Neural cell (in vitro differentiated cells): ENCODE measurements around the gene IGF1. TPM values are rescaled to one million over a fixed set of nuclear protein-coding genes. Genes with fewer than 3 reads are reported as not detected.

Experiments used
- H2AFZ ChIP-seq: fragments of 200-600, 300-800 bp; sonication (generic), shearing (Covaris generic); 2 replicates; pipeline ENCODE4 v1.6.0; 2014; ENCODE audit warnings: low read depth, mild to moderate bottlenecking, antibody characterized with exemption, low read length, moderate library complexity
- H3F3A ChIP-seq: fragments of 200-600 bp; shearing (Covaris generic); 2 replicates; pipeline ENCODE4 v1.6.1; 2016; ENCODE audit warnings: mild to moderate bottlenecking, moderate library complexity, mixed read lengths, antibody characterized with exemption, low read length; ENCODE audit not compliant: insufficient read depth, poor library complexity, severe bottlenecking
- H3K27ac ChIP-seq: fragments of 200-600, 300-800 bp; sonication (generic), shearing (Covaris generic); 2 replicates; pipeline ENCODE4 v1.5.1; 2014; ENCODE audit warnings: mild to moderate bottlenecking, low read length, moderate library complexity
- H3K27me3 ChIP-seq: fragments of 300-800, 200-600 bp; sonication (generic), shearing (Covaris generic); 2 replicates; pipeline ENCODE4 v1.6.0; 2014; ENCODE audit warnings: mild to moderate bottlenecking, low read depth, low read length, moderate library complexity; ENCODE audit not compliant: insufficient read depth
- H3K36me3 ChIP-seq: fragments of 300-800, 200-600 bp; sonication (generic), shearing (Covaris generic); 2 replicates; pipeline ENCODE4 v1.5.1; 2014; ENCODE audit warnings: mild to moderate bottlenecking, antibody characterized with exemption, low read length, moderate library complexity; ENCODE audit not compliant: insufficient read depth
- H3K4me2 ChIP-seq: fragments of 300-800, 200-600 bp; sonication (generic), shearing (Covaris generic); 2 replicates; pipeline ENCODE4 v1.6.0; 2014; ENCODE audit warnings: mild to moderate bottlenecking, low read length
- H3K4me3 ChIP-seq: fragments of 300-800, 200-600 bp; sonication (generic), shearing (Covaris generic); 2 replicates; pipeline ENCODE4 v1.5.1; 2014; ENCODE audit warnings: mild to moderate bottlenecking, low read length, moderate library complexity
- H3K79me2 ChIP-seq: fragments of 200-600 bp; shearing (Covaris generic); replicated peaks from 2 replicates; pipeline ENCODE4 v1.6.0; 2014; ENCODE audit warnings: mild to moderate bottlenecking, low read length, moderate library complexity; ENCODE audit not compliant: insufficient read depth
- H3K9ac ChIP-seq: fragments of 300-800, 200-600 bp; sonication (generic), shearing (Covaris generic); 2 replicates; pipeline ENCODE4 v1.6.1; 2016; ENCODE audit warnings: mild to moderate bottlenecking, low read length, mixed read lengths
- H3K9me2 ChIP-seq: fragments of 200-600 bp; shearing (Covaris generic); 2 replicates; pipeline ENCODE4 v1.6.1; 2016; ENCODE audit warnings: mild to moderate bottlenecking, low read length, mixed read lengths; ENCODE audit not compliant: insufficient read depth
- H3K9me3 ChIP-seq: fragments of 200-600, 300-800 bp; sonication (generic), shearing (Covaris generic); 2 replicates; pipeline ENCODE4 v1.6.1; 2016; ENCODE audit warnings: mild to moderate bottlenecking, mixed run types, low read length, moderate library complexity, mixed read lengths
- H4K20me1 ChIP-seq: fragments of 200-600 bp; shearing (Covaris generic); 2 replicates; pipeline ENCODE4 v1.6.1; 2016; ENCODE audit warnings: mild to moderate bottlenecking, mixed run types; ENCODE audit not compliant: insufficient read depth
- EP300 ChIP-seq: fragments of 450-650 bp; conservative IDR thresholded peaks from 2 replicates; pipeline ENCODE4 v1.6.1; 2014; ENCODE audit warnings: antibody characterized with exemption, mild to moderate bottlenecking, moderate library complexity; ENCODE audit not compliant: poor library complexity, severe bottlenecking
- EZH2 ChIP-seq: fragments of 200-600, 300-800 bp; shearing (Covaris generic), sonication (generic); IDR thresholded peaks from 2 replicates; pipeline ENCODE4 v1.6.1; 2014; ENCODE audit warnings: antibody characterized with exemption, low read length, borderline replicate concordance, mild to moderate bottlenecking; ENCODE audit not compliant: insufficient read depth, poor library complexity, severe bottlenecking
- MXI1 ChIP-seq: fragments of 450-650 bp; conservative IDR thresholded peaks from 2 replicates; pipeline ENCODE4 v1.6.1; 2014; ENCODE audit warnings: antibody characterized with exemption, mild to moderate bottlenecking; ENCODE audit not compliant: poor library complexity, severe bottlenecking
- POLR2AphosphoS5 ChIP-seq: IDR thresholded peaks from 2 replicates; pipeline ENCODE4 v1.6.1; 2012
- RAD21 ChIP-seq: fragments of 450-650 bp; conservative IDR thresholded peaks from 2 replicates; pipeline ENCODE4 v1.6.1; 2014; ENCODE audit warnings: antibody characterized with exemption, mild to moderate bottlenecking, moderate library complexity
- SMC3 ChIP-seq: fragments of 450-650 bp; conservative IDR thresholded peaks from 2 replicates; pipeline ENCODE4 v1.6.1; 2014; ENCODE audit warnings: antibody characterized with exemption, mild to moderate bottlenecking, moderate library complexity; ENCODE audit not compliant: poor library complexity
- TAF1 ChIP-seq: IDR thresholded peaks from 2 replicates; pipeline ENCODE4 v1.6.1; 2012; ENCODE audit warnings: low read depth
- polyA plus RNA-seq: library from polyadenylated mRNA; depleted of rRNA; stranded (reverse); fragments of >200 nt; gene quantifications from 2 replicates; pipeline ENCODE4 v1.2.3, GENCODE V29; 2014
- TF ChIP-seq, protein P1 (sequence below): IDR thresholded peaks from 2 replicates; pipeline ENCODE4 v1.6.1; 2012; ENCODE audit warnings: borderline replicate concordance
- TF ChIP-seq, protein P2 (sequence below): fragments of 450-650 bp; IDR thresholded peaks from 2 replicates; pipeline ENCODE4 v1.5.1; 2014; ENCODE audit warnings: antibody characterized with exemption, mild to moderate bottlenecking, moderate library complexity; ENCODE audit not compliant: poor library complexity, severe bottlenecking

The IGF1 gene
- polyA plus RNA-seq, 1 donor from 2014 or later = not detected

DNA sequence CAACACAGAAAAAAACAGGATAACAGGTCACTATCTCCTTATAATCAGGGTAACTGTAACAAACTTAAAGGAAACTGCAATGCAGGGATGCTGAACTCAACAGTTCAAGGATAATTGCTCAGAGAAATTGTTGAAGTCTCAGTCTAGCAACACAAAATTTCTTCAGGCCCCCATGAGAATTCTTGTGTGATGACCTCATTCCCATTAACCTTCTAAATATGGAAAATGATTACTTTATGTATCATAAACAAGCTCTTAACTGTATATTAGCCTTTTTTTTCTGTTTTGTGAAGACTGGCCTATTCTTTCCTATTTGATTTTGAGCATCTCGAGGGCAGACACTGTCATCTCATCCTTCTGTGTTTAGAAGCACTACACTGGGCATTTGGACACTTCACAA lies 47.1 kb downstream of the IGF1 start:
- TF ChIP-seq, protein P1, sequence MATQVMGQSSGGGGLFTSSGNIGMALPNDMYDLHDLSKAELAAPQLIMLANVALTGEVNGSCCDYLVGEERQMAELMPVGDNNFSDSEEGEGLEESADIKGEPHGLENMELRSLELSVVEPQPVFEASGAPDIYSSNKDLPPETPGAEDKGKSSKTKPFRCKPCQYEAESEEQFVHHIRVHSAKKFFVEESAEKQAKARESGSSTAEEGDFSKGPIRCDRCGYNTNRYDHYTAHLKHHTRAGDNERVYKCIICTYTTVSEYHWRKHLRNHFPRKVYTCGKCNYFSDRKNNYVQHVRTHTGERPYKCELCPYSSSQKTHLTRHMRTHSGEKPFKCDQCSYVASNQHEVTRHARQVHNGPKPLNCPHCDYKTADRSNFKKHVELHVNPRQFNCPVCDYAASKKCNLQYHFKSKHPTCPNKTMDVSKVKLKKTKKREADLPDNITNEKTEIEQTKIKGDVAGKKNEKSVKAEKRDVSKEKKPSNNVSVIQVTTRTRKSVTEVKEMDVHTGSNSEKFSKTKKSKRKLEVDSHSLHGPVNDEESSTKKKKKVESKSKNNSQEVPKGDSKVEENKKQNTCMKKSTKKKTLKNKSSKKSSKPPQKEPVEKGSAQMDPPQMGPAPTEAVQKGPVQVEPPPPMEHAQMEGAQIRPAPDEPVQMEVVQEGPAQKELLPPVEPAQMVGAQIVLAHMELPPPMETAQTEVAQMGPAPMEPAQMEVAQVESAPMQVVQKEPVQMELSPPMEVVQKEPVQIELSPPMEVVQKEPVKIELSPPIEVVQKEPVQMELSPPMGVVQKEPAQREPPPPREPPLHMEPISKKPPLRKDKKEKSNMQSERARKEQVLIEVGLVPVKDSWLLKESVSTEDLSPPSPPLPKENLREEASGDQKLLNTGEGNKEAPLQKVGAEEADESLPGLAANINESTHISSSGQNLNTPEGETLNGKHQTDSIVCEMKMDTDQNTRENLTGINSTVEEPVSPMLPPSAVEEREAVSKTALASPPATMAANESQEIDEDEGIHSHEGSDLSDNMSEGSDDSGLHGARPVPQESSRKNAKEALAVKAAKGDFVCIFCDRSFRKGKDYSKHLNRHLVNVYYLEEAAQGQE = no peak
- no peak for TF ChIP-seq SMC3
- no peak for TF ChIP-seq MXI1
- TF ChIP-seq POLR2AphosphoS5 = no peak
- no peak for TF ChIP-seq EZH2
- TF ChIP-seq, protein P2, sequence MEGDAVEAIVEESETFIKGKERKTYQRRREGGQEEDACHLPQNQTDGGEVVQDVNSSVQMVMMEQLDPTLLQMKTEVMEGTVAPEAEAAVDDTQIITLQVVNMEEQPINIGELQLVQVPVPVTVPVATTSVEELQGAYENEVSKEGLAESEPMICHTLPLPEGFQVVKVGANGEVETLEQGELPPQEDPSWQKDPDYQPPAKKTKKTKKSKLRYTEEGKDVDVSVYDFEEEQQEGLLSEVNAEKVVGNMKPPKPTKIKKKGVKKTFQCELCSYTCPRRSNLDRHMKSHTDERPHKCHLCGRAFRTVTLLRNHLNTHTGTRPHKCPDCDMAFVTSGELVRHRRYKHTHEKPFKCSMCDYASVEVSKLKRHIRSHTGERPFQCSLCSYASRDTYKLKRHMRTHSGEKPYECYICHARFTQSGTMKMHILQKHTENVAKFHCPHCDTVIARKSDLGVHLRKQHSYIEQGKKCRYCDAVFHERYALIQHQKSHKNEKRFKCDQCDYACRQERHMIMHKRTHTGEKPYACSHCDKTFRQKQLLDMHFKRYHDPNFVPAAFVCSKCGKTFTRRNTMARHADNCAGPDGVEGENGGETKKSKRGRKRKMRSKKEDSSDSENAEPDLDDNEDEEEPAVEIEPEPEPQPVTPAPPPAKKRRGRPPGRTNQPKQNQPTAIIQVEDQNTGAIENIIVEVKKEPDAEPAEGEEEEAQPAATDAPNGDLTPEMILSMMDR = no peak
- no peak for TF ChIP-seq EP300
- no peak for TF ChIP-seq RAD21
- TF ChIP-seq TAF1 = no peak
- no peak overlapping the region for H3K9ac ChIP-seq
- H3K79me2 ChIP-seq = no peaks in the 10 kb centered on the region
- H3K27ac ChIP-seq = no peak overlapping the region
- H3K4me3 ChIP-seq = no peak overlapping the region
- H3K9me2 ChIP-seq = no peaks in the 10 kb centered on the region
- no peaks in the 10 kb centered on the region for H4K20me1 ChIP-seq
- no peak overlapping the region for H3K4me2 ChIP-seq
- H3K9me3 ChIP-seq = no peaks in the 10 kb centered on the region
- no peaks in the 10 kb centered on the region for H3F3A ChIP-seq
- no peak overlapping the region for H2AFZ ChIP-seq
- no peaks in the 10 kb centered on the region for H3K27me3 ChIP-seq
- H3K36me3 ChIP-seq = no peaks in the 10 kb centered on the region

DNA sequence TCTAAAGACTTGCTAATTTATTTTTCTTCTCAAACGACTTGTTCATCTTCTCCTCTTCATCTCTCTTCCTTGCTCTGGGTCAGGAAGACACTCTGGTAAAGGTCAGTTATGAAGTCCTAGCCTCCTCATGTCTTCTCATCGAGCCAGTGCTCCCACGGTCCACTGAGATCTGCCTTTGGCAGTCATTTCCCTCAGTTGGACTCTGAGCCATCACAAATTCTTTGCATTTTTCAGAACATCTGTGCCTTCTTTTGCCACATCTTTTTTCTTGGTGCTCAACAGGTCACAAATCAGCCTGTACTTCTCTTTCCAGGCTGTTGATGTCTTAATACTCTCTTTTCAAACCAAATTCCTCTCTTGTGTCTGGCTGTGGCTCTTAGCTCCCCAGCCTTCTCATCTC lies 49.7 kb downstream of the IGF1 start:
- Histone ChIP-seq H3F3A (no peaks in the 10 kb centered on the region), H3K9me3 (no peaks in the 10 kb centered on the region), H3K79me2 (no peaks in the 10 kb centered on the region), H3K9ac (no peak overlapping the region), H3K36me3 (no peaks in the 10 kb centered on the region), H3K27me3 (no peaks in the 10 kb centered on the region), H3K27ac (no peak overlapping the region), H2AFZ (no peak overlapping the region), H3K9me2 (no peaks in the 10 kb centered on the region), H4K20me1 (no peaks in the 10 kb centered on the region), H3K4me2 (no peak overlapping the region), H3K4me3 (no peak overlapping the region)
- TF ChIP-seq MXI1 = no peak
- TF ChIP-seq, protein P2 = no peak
- TF ChIP-seq, protein P1 = no peak
